H1 (cell line): ENCODE results near the gene NR3C1. TPM values are rescaled to one million over a fixed set of nuclear protein-coding genes. Genes with fewer than 3 reads are reported as not detected.

Source experiments
- ASH2L ChIP-seq: fragments of 200-600, 300-600 bp; sonication (generic); IDR thresholded peaks from one replicate; pipeline ENCODE4 v1.7.1; 2017; ENCODE audit warnings: low read length
- CHD2 ChIP-seq: IDR thresholded peaks from 2 replicates; pipeline ENCODE4 v1.6.1; 2012; ENCODE audit warnings: low read length, improper control_type of control experiment
- JUN ChIP-seq: IDR thresholded peaks from 2 replicates; pipeline ENCODE4 v1.6.1; 2011; ENCODE audit warnings: low read depth, mild to moderate bottlenecking, improper control_type of control experiment, low read length
- KDM1A ChIP-seq: fragments of 200-600, 300-600 bp; sonication (generic); IDR thresholded peaks from 2 replicates; pipeline ENCODE4 v1.7.1; 2016; ENCODE audit warnings: mild to moderate bottlenecking, low read length, borderline replicate concordance
- KDM4A ChIP-seq: IDR thresholded peaks from one replicate; pipeline ENCODE4 v1.7.1; 2012; ENCODE audit warnings: low read depth, mild to moderate bottlenecking, moderate library complexity, low read length, inconsistent platforms; ENCODE audit not compliant: severe bottlenecking
- PHF8 ChIP-seq: fragments of 200-600 bp; sonication (generic); conservative IDR thresholded peaks from 2 replicates; pipeline ENCODE4 v1.7.1; 2012; ENCODE audit warnings: low read depth, mild to moderate bottlenecking, inconsistent platforms, low read length, moderate library complexity
- RFX5 ChIP-seq: IDR thresholded peaks from 2 replicates; pipeline ENCODE4 v1.6.1; 2011; ENCODE audit warnings: low read depth, low read length, improper control_type of control experiment, borderline replicate concordance
- TAF1 ChIP-seq: IDR thresholded peaks from 2 replicates; pipeline ENCODE4 v1.6.1; 2011; ENCODE audit warnings: mild to moderate bottlenecking, low read depth, low read length
- TCF12 ChIP-seq: IDR thresholded peaks from 2 replicates; pipeline ENCODE4 v1.6.1; 2011; ENCODE audit warnings: low read depth, mild to moderate bottlenecking, low read length
- polyA plus RNA-seq, 7 experiments: library from polyadenylated mRNA; depleted of rRNA in 3 of 7; stranded (reverse) in 5 of 7; unstranded in 2 of 7; fragments of >200 nt in 5 of 7; fragments of 200-250 nt in 2 of 7; gene quantifications; 1 replicate in 5 of 7; 2 replicates in 1 of 7; 4 replicates in 1 of 7; pipeline versions ENCODE4 v1.2.1 to v1.2.3, GENCODE V29; 2011 to 2013; ENCODE audit warnings: missing spikeins in 2 of 7, mixed read lengths in 2 of 7
- total RNA-seq: library from RNA; stranded (reverse); fragmentation: NEBNext Ultra II Directional; extraction: Animal tissue kit (Norgen Biotek cat#: 25700); gene quantifications from 2 replicates; pipeline ENCODE4 v1.2.1, GENCODE V29; 2021
- TF ChIP-seq, protein P1 (sequence below): fragments of 300-600 bp; sonication (generic); IDR thresholded peaks from 2 replicates; pipeline ENCODE4 v1.7.1; 2012; ENCODE audit warnings: low read length, moderate library complexity, mild to moderate bottlenecking, inconsistent platforms; ENCODE audit not compliant: insufficient replicate concordance
- TF ChIP-seq, protein P2 (sequence below): IDR thresholded peaks from 2 replicates; pipeline ENCODE4 v1.6.1; 2011; ENCODE audit warnings: low read depth, mild to moderate bottlenecking, low read length; ENCODE audit not compliant: insufficient read depth

NR3C1 gene
- total and polyA plus RNA-seq, 2 of the 8 experiments (the other 6 are each of a cell fraction or from before 2014, with no cell fraction given), result 1.7 to 5.4 TPM

DNA sequence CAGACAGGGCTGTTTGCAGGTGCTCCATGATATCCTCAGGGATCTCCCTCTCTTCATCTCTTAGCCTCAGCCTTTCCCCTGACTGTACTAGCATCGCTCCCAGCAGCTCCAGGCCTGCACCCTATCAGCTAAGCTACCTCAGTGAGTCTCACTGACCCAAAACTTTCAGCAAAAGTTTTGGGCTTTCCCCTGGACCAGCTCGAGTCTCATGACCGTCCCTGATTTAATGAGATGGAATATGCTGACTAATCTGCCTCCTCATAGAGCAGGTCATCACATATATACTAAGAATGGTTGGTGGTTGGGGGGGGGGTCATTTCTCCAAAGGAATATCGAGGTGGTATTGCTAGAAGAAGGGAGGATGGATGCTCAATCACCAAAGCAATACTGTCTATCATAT, 151.5 kb downstream of the NR3C1 start (continued):
- TF ChIP-seq, protein P1, sequence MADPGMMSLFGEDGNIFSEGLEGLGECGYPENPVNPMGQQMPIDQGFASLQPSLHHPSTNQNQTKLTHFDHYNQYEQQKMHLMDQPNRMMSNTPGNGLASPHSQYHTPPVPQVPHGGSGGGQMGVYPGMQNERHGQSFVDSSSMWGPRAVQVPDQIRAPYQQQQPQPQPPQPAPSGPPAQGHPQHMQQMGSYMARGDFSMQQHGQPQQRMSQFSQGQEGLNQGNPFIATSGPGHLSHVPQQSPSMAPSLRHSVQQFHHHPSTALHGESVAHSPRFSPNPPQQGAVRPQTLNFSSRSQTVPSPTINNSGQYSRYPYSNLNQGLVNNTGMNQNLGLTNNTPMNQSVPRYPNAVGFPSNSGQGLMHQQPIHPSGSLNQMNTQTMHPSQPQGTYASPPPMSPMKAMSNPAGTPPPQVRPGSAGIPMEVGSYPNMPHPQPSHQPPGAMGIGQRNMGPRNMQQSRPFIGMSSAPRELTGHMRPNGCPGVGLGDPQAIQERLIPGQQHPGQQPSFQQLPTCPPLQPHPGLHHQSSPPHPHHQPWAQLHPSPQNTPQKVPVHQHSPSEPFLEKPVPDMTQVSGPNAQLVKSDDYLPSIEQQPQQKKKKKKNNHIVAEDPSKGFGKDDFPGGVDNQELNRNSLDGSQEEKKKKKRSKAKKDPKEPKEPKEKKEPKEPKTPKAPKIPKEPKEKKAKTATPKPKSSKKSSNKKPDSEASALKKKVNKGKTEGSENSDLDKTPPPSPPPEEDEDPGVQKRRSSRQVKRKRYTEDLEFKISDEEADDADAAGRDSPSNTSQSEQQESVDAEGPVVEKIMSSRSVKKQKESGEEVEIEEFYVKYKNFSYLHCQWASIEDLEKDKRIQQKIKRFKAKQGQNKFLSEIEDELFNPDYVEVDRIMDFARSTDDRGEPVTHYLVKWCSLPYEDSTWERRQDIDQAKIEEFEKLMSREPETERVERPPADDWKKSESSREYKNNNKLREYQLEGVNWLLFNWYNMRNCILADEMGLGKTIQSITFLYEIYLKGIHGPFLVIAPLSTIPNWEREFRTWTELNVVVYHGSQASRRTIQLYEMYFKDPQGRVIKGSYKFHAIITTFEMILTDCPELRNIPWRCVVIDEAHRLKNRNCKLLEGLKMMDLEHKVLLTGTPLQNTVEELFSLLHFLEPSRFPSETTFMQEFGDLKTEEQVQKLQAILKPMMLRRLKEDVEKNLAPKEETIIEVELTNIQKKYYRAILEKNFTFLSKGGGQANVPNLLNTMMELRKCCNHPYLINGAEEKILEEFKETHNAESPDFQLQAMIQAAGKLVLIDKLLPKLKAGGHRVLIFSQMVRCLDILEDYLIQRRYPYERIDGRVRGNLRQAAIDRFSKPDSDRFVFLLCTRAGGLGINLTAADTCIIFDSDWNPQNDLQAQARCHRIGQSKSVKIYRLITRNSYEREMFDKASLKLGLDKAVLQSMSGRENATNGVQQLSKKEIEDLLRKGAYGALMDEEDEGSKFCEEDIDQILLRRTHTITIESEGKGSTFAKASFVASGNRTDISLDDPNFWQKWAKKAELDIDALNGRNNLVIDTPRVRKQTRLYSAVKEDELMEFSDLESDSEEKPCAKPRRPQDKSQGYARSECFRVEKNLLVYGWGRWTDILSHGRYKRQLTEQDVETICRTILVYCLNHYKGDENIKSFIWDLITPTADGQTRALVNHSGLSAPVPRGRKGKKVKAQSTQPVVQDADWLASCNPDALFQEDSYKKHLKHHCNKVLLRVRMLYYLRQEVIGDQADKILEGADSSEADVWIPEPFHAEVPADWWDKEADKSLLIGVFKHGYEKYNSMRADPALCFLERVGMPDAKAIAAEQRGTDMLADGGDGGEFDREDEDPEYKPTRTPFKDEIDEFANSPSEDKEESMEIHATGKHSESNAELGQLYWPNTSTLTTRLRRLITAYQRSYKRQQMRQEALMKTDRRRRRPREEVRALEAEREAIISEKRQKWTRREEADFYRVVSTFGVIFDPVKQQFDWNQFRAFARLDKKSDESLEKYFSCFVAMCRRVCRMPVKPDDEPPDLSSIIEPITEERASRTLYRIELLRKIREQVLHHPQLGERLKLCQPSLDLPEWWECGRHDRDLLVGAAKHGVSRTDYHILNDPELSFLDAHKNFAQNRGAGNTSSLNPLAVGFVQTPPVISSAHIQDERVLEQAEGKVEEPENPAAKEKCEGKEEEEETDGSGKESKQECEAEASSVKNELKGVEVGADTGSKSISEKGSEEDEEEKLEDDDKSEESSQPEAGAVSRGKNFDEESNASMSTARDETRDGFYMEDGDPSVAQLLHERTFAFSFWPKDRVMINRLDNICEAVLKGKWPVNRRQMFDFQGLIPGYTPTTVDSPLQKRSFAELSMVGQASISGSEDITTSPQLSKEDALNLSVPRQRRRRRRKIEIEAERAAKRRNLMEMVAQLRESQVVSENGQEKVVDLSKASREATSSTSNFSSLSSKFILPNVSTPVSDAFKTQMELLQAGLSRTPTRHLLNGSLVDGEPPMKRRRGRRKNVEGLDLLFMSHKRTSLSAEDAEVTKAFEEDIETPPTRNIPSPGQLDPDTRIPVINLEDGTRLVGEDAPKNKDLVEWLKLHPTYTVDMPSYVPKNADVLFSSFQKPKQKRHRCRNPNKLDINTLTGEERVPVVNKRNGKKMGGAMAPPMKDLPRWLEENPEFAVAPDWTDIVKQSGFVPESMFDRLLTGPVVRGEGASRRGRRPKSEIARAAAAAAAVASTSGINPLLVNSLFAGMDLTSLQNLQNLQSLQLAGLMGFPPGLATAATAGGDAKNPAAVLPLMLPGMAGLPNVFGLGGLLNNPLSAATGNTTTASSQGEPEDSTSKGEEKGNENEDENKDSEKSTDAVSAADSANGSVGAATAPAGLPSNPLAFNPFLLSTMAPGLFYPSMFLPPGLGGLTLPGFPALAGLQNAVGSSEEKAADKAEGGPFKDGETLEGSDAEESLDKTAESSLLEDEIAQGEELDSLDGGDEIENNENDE, result no peak
- no peak for TF ChIP-seq CHD2
- TF ChIP-seq JUN, result no peak
- TF ChIP-seq KDM1A, result no peak
- no peak for TF ChIP-seq PHF8
- TF ChIP-seq, protein P2, sequence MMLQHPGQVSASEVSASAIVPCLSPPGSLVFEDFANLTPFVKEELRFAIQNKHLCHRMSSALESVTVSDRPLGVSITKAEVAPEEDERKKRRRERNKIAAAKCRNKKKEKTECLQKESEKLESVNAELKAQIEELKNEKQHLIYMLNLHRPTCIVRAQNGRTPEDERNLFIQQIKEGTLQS, result no peak
- TF ChIP-seq KDM4A, result no peak
- TF ChIP-seq ASH2L, result no peak
- no peak for TF ChIP-seq TCF12
- no peak for TF ChIP-seq TAF1
- no peak for TF ChIP-seq RFX5
